Calu3 (cell line): ENCODE measurements around the gene CACNA1D. TPM values are rescaled to one million over a fixed set of nuclear protein-coding genes. Genes with fewer than 3 reads are reported as not detected.

Source experiments
- BruUV-seq: library from RNA; stranded (reverse); fragments of 400-500 nt; replicated peaks from 2 replicates; lab custom pipeline; 2021; lab: Mats Ljungman, UMichigan
- CTCF ChIA-PET: fragments of 300-600 bp; sonication (Branson Sonifier 250); formaldehyde crosslinking; loops from one replicate; lab custom pipeline; 2022; ENCODE audit warnings: antibody characterized with exemption; lab: Charles Lee
- DNase-seq: peaks from one replicate; pipeline ENCODE4 v3.0.0; 2022
- H3K27ac Mint-ChIP-seq: one replicate; pipeline ENCODE4 v1.8.0; 2022; ENCODE audit warnings: mixed read lengths; ENCODE audit not compliant: unreplicated experiment
- H3K27me3 Mint-ChIP-seq: one replicate; pipeline ENCODE4 v1.8.0; 2022; ENCODE audit warnings: mixed read lengths; ENCODE audit not compliant: unreplicated experiment
- H3K36me3 Mint-ChIP-seq: one replicate; pipeline ENCODE4 v1.8.0; 2022; ENCODE audit warnings: mild to moderate bottlenecking, moderate library complexity, mixed read lengths; ENCODE audit not compliant: insufficient read depth, unreplicated experiment
- H3K4me1 Mint-ChIP-seq: one replicate; pipeline ENCODE4 v1.8.0; 2022; ENCODE audit warnings: mild to moderate bottlenecking, low read depth, mixed read lengths; ENCODE audit not compliant: unreplicated experiment
- H3K4me3 Mint-ChIP-seq: one replicate; pipeline ENCODE4 v1.8.0; 2022; ENCODE audit warnings: mild to moderate bottlenecking, low read depth, moderate library complexity, mixed read lengths; ENCODE audit not compliant: unreplicated experiment
- H3K9me3 Mint-ChIP-seq: one replicate; pipeline ENCODE4 v1.8.0; 2022; ENCODE audit warnings: low read depth, mixed read lengths; ENCODE audit not compliant: unreplicated experiment
- intact Hi-C: fragments of 100-400 bp; cut with micrococcal nuclease; formaldehyde crosslinking; loops from one replicate; pipeline ENCODE4 v1.10.0; 2022; ENCODE audit not compliant: unreplicated experiment
- total RNA-seq: library from RNA; stranded (reverse); gene quantifications from 2 replicates; pipeline ENCODE4 v1.2.3, GENCODE V29; 2022
- TF ChIP-seq, protein P1 (sequence below): fragments of 200-600 bp; IDR thresholded peaks from one replicate; pipeline ENCODE4 v1.8.0; 2022; ENCODE audit warnings: antibody characterized with exemption; ENCODE audit not compliant: unreplicated experiment

The CACNA1D gene
- total RNA-seq, 1 experiment from 2014 or later = 48.3 TPM

DNA sequence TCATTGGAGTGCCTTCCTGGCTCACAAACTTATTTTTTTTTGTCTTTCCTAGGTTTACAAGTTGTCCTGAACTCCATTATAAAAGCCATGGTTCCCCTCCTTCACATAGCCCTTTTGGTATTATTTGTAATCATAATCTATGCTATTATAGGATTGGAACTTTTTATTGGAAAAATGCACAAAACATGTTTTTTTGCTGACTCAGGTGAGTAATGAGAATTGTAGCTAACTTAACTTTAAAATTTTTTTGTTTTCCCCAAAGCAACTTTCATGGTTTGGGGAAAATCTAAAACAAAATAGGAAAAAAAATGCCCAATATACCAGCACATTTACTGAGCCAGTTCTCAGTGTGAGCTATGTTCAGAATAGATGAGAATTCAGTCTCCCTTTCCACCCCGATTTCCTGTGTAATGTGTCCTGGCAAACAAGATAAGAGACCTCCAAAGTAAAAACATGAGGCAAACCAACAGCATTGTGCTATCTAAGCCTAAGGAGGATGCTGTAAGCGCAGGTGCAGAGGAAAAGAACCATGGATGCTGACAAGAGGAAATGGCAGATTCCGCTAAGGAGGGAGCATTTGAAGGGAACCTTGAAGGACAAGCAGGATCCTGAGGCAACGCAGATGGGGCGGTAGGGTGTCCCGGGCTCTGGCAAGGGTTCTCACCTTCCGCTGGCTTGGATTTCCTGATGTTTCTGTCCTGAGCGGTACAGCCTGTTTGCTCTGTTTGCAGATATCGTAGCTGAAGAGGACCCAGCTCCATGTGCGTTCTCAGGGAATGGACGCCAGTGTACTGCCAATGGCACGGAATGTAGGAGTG is 171.4 kb downstream of the CACNA1D start:
- no peak overlapping the region for H3K27ac Mint-ChIP-seq
- intact Hi-C loops = no loop called here
- no peak overlapping the region for H3K4me3 Mint-ChIP-seq
- TF ChIP-seq, protein P1, sequence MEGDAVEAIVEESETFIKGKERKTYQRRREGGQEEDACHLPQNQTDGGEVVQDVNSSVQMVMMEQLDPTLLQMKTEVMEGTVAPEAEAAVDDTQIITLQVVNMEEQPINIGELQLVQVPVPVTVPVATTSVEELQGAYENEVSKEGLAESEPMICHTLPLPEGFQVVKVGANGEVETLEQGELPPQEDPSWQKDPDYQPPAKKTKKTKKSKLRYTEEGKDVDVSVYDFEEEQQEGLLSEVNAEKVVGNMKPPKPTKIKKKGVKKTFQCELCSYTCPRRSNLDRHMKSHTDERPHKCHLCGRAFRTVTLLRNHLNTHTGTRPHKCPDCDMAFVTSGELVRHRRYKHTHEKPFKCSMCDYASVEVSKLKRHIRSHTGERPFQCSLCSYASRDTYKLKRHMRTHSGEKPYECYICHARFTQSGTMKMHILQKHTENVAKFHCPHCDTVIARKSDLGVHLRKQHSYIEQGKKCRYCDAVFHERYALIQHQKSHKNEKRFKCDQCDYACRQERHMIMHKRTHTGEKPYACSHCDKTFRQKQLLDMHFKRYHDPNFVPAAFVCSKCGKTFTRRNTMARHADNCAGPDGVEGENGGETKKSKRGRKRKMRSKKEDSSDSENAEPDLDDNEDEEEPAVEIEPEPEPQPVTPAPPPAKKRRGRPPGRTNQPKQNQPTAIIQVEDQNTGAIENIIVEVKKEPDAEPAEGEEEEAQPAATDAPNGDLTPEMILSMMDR = no peak
- CTCF ChIA-PET = interaction anchor here (0.6 kb wide), 1 partner anchor 24 kb away, joined by 3 read pairs; no protein-coding TSS in a partner anchor
- BruUV-seq = no TSS peak
- H3K9me3 Mint-ChIP-seq = peaks cover 15% of the 10 kb centered on the region
- no peaks in the 10 kb centered on the region for H3K36me3 Mint-ChIP-seq
- peaks cover 13% of the 10 kb centered on the region for H3K4me1 Mint-ChIP-seq
- H3K27me3 Mint-ChIP-seq = no peaks in the 10 kb centered on the region
- DNase-seq = no peak

DNA sequence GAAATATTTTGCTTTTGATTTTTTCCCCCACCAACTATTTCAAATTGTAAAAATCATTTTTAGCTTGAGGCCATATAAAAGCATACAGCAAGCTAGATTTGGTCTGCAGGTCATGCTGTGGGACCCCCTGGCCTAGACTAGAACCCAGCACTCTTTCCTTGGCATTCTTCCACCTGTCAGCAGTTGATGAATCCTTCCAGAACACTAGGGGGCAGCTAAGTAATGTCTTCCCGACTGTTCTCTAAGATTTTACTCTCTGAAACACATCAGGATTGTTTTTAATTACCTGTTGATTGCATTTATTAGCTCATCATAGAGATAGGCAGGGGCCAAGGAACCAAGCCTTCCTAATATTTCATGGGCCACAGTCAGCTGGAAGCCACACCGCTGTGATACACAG is 174.5 kb downstream of the CACNA1D start:
- Mint-ChIP-seq H3K9me3 (peaks cover 6% of the 10 kb centered on the region), H3K4me3 (no peak overlapping the region), H3K36me3 (no peaks in the 10 kb centered on the region), H3K27ac (no peak overlapping the region), H3K4me1 (peaks cover 13% of the 10 kb centered on the region), H3K27me3 (no peaks in the 10 kb centered on the region)
- DNase-seq = no peak
- BruUV-seq = no TSS peak
- TF ChIP-seq, protein P1 = no peak
- intact Hi-C loops = no loop called here
- CTCF ChIA-PET = interaction anchor here (0.6 to 1.5 kb wide), 2 partner anchors 12 to 109 kb away, joined by 3 to 10 read pairs; no protein-coding TSS in a partner anchor

DNA sequence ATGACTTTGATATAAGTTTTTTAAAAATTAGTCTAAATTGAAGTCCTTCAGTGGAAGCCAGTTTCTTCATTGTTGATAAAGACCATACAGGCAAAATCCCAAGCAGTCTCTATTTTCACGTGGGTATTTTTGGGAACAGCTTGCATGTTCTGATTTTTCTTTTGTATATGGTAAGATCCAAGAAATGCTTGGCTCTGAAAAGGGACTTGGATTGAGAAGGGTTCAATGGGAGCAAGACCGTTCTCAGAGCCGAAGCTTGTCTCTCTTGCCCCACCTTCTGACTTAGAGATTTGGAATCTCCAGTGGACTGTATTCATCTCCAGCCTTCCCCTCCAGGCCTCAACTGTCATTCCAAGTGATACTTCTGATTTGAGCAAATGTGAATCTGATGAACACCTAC is 176.3 kb downstream of the CACNA1D start:
- Mint-ChIP-seq H3K36me3 (no peaks in the 10 kb centered on the region), H3K27me3 (no peaks in the 10 kb centered on the region), H3K9me3 (no peaks in the 10 kb centered on the region), H3K27ac (no peak overlapping the region), H3K4me1 (peaks cover 13% of the 10 kb centered on the region), H3K4me3 (no peak overlapping the region)
- BruUV-seq = no TSS peak
- intact Hi-C loops = no loop called here
- CTCF ChIA-PET = no interaction called here
- DNase-seq = no peak
- TF ChIP-seq, protein P1 = no peak

DNA sequence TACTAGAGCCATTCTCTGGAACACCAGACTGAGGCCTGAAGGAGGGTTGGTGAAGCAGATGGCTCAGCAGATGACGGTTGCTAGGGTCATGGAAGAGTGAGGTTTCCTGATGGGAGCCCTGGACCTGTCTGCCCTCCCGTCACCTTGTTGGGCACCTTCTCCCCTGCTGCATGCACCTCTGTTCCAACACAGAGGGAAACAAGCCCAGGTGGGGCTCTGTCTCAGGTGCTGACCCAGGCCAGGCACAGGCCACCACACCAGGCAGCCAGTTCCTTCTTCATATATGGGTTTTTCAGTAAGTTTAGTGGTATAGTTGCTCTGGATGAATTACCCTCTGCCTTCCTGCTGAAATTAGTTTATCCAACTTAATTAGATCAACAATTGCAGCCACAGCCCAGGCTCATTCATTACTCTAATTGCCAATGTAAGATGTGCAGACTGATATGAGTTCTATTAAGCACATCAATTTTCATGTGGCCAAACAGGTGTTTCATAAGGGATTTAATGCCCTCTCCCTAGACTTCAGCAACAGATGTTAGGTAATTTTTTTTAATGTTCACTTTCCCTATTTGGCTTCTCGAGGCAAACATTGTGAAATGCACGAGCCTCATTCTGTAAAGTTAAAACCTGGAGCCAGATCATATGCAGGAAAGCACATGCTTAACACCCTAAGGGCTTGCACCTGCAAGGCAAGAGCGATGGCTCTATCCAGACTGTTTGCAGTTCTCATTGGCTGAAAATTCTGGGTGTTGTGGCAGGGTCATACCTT is 177.0 kb downstream of the CACNA1D start:
- CTCF ChIA-PET = no interaction called here
- intact Hi-C loops = no loop called here
- TF ChIP-seq, protein P1 = no peak
- Mint-ChIP-seq H3K4me1 (peaks cover 7% of the 10 kb centered on the region), H3K27me3 (no peaks in the 10 kb centered on the region), H3K4me3 (no peak overlapping the region), H3K27ac (no peak overlapping the region), H3K9me3 (no peaks in the 10 kb centered on the region), H3K36me3 (no peaks in the 10 kb centered on the region)
- no peak for DNase-seq
- no TSS peak for BruUV-seq
